ENCODE measurements around the gene PES1. TPM values are rescaled to one million over a fixed set of nuclear protein-coding genes. Genes with fewer than 3 reads are reported as not detected.
"Not testable (repeated sequence)": the region's sequence is repeated elsewhere in the genome, so short reads cannot be mapped to it uniquely, and the experiment has no call there.

PES1 gene
- polyA plus RNA-seq, 4 donors, result 37.1 to 68.3 (median 59.0) TPM

DNA sequence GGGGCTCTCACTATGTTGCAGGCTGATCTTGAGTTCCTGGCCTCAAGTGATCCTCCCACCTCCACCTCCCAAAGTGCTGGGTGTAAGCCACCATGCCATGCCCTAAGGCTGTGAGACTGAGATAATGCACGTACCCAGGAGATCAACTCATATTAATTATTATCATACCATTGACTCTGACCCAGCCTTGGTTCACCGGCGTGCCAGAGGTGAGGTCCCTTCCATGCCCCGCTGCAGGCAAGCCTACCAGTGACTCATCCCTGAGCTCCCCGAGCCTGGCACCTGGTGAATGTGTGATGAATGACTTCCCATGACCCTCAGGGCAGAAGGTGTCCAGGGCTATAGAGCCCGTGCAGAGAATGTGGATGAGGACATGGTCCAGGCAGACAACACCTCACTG is 29.3 kb downstream of the PES1 start:
- Histone ChIP-seq H3K27me3 (ENCODE audit: control insufficient read depth in 3 of 3, insufficient read depth in 3 of 3, low read length in 3 of 3) (no peaks in the 10 kb centered on the region), H3K4me1 (ENCODE audit: control insufficient read depth in 3 of 3, insufficient read depth in 2 of 3, low read depth in 1 of 3, low read length in 2 of 3) (peaks cover 0 to 45% (median 16%) of the 10 kb centered on the region in 3 donors), H3K4me3 (ENCODE audit: low read depth in 1 of 3, low read length in 3 of 3) (no peak overlapping the region), H3K36me3 (ENCODE audit: control insufficient read depth in 3 of 3, insufficient read depth in 2 of 3, low read depth in 1 of 3, low read length in 3 of 3) (peaks cover 0 to 41% (median 0%) of the 10 kb centered on the region in 3 donors), H3K27ac (ENCODE audit: low read depth in 1 of 3, low read length in 2 of 3) (peak overlapping the region in 1 of 3 donors; percentile 22), H3K9me3 (ENCODE audit: control insufficient read depth in 2 of 2, insufficient read depth in 1 of 2, low read depth in 1 of 2, low read length in 1 of 2) (no peaks in the 10 kb centered on the region)
- DNase-seq (peak in 1 of 2 donors; percentile 95), FAIRE-seq (no peak)
- WGBS, 3 donors, result 18 to 59% (median 34%) methylated on average over 6 of the region's 6 CpGs

GRCh38 chr22:30561402-30562189 is 30.1 kb downstream of the PES1 start:
- WGBS, 3 donors, result 67 to 87% (median 79%) methylated on average over 10 of the region's 10 CpGs
- Histone ChIP-seq H3K27ac (ENCODE audit: low read depth in 1 of 3, low read length in 2 of 3) (peak overlapping the region in 1 of 3 donors; percentile 22), H3K36me3 (ENCODE audit: control insufficient read depth in 3 of 3, insufficient read depth in 2 of 3, low read depth in 1 of 3, low read length in 3 of 3) (peaks cover 0 to 49% (median 0%) of the 10 kb centered on the region in 3 donors), H3K27me3 (ENCODE audit: control insufficient read depth in 3 of 3, insufficient read depth in 3 of 3, low read length in 3 of 3) (no peaks in the 10 kb centered on the region), H3K4me1 (ENCODE audit: control insufficient read depth in 3 of 3, insufficient read depth in 2 of 3, low read depth in 1 of 3, low read length in 2 of 3) (peaks cover 0 to 41% (median 16%) of the 10 kb centered on the region in 3 donors), H3K9me3 (ENCODE audit: control insufficient read depth in 2 of 2, insufficient read depth in 1 of 2, low read depth in 1 of 2, low read length in 1 of 2) (no peaks in the 10 kb centered on the region), H3K4me3 (ENCODE audit: low read depth in 1 of 3, low read length in 3 of 3) (no peak overlapping the region)
- DNase-seq (no peak), FAIRE-seq (no peak)

- H3K4me3 ChIP-seq (ENCODE audit: low read depth in 1 of 3, low read length in 3 of 3), result peak overlapping the region in 1 of 3 donors; percentile 10
These were observed 31.0 kb downstream of the PES1 start for GRCh38 chr22:30560643-30561202.

DNA sequence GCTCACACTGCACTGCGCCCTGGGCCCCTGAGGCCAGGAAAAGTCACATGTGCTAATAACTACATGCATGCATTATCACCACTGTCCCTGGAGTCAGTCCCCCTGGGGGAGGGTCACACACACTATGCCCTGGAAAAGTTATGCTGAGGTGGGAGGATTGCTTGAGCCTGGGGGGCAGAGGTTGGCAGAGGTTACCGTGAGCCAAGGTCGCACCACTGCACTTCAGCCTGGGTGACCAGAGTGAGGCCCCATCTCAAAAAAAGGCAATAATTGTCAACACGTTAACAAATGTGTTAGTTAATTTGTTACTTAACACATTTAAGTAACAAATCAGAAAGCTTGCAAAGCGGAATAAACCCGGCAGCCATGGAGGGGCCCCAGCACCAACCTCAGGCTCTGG is 31.8 kb downstream of the PES1 start:
- Histone ChIP-seq H3K9me3 (ENCODE audit: control insufficient read depth in 2 of 2, insufficient read depth in 1 of 2, low read depth in 1 of 2, low read length in 1 of 2) (no peaks in the 10 kb centered on the region), H3K36me3 (ENCODE audit: control insufficient read depth in 3 of 3, insufficient read depth in 2 of 3, low read depth in 1 of 3, low read length in 3 of 3) (peaks cover 0 to 64% (median 4%) of the 10 kb centered on the region in 3 donors), H3K4me1 (ENCODE audit: control insufficient read depth in 3 of 3, insufficient read depth in 2 of 3, low read depth in 1 of 3, low read length in 2 of 3) (peaks cover 0 to 27% (median 10%) of the 10 kb centered on the region in 3 donors), H3K4me3 (ENCODE audit: low read depth in 1 of 3, low read length in 3 of 3) (peak overlapping the region in 1 of 3 donors; percentile 10), H3K27me3 (ENCODE audit: control insufficient read depth in 3 of 3, insufficient read depth in 3 of 3, low read length in 3 of 3) (no peaks in the 10 kb centered on the region), H3K27ac (ENCODE audit: low read depth in 1 of 3, low read length in 2 of 3) (peak overlapping the region in 1 of 3 donors; percentile 82)
- WGBS, 3 donors, result 80 to 86% (median 86%) methylated on average over 6 of the region's 6 CpGs
- DNase-seq (peak in 1 of 2 donors; percentile 75), FAIRE-seq (no peak)

More at GRCh38 chr22:30560643-30561202, 31.0 kb downstream of the PES1 start:
- Histone ChIP-seq H3K4me1 (ENCODE audit: control insufficient read depth in 3 of 3, insufficient read depth in 2 of 3, low read depth in 1 of 3, low read length in 2 of 3) (peaks cover 0 to 34% (median 16%) of the 10 kb centered on the region in 3 donors), H3K36me3 (ENCODE audit: control insufficient read depth in 3 of 3, insufficient read depth in 2 of 3, low read depth in 1 of 3, low read length in 3 of 3) (peaks cover 0 to 58% (median 2%) of the 10 kb centered on the region in 3 donors), H3K27ac (ENCODE audit: low read depth in 1 of 3, low read length in 2 of 3) (peak overlapping the region in 1 of 3 donors; percentile 82)
- WGBS, 3 donors, result 80 to 83% (median 81%) methylated on average over 11 of the region's 11 CpGs
- not testable (repeated sequence) for FAIRE-seq; H3K9me3 ChIP-seq (ENCODE audit: control insufficient read depth in 2 of 2, insufficient read depth in 1 of 2, low read depth in 1 of 2, low read length in 1 of 2); H3K27me3 ChIP-seq (ENCODE audit: control insufficient read depth in 3 of 3, insufficient read depth in 3 of 3, low read length in 3 of 3)
- peak in 1 of 2 donors; percentile 36 for DNase-seq

DNA sequence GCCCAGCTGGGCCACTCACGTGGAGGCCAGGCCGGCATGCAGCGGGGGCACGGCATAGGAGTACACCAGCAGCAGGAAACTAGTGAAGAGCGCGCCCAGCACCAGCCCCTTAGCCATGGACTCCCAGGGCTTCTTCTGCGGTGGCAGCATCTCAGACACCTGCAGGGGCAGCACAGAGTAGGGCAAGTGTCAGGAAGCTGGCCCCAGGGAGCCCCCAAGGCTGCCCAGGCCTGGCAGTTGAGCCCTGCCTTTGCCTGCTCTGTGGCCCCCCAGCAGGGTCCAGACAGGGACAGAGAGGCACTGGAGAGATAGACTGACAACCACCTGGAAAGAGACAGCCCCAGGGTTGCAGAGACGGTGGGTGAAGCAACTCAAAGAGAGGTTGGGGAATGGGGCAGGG is 34.5 kb downstream of the PES1 start:
- no peak for DNase-seq
- Histone ChIP-seq H3K4me3 (ENCODE audit: low read depth in 1 of 3, low read length in 3 of 3) (no peak overlapping the region), H3K4me1 (ENCODE audit: control insufficient read depth in 3 of 3, insufficient read depth in 2 of 3, low read depth in 1 of 3, low read length in 2 of 3) (peaks cover 0 to 27% (median 10%) of the 10 kb centered on the region in 3 donors), H3K9me3 (ENCODE audit: control insufficient read depth in 2 of 2, insufficient read depth in 1 of 2, low read depth in 1 of 2, low read length in 1 of 2) (no peaks in the 10 kb centered on the region), H3K27ac (ENCODE audit: low read depth in 1 of 3, low read length in 2 of 3) (no peak overlapping the region), H3K36me3 (ENCODE audit: control insufficient read depth in 3 of 3, insufficient read depth in 2 of 3, low read depth in 1 of 3, low read length in 3 of 3) (peaks cover 0 to 62% (median 5%) of the 10 kb centered on the region in 3 donors), H3K27me3 (ENCODE audit: control insufficient read depth in 3 of 3, insufficient read depth in 3 of 3, low read length in 3 of 3) (no peaks in the 10 kb centered on the region)
- 85 to 89% (median 88%) methylated on average over 6 to 8 of the region's 8 CpGs for WGBS, 3 donors
- no peak for FAIRE-seq

GRCh38 chr22:30556388-30556787 is 35.3 kb downstream of the PES1 start:
- Histone ChIP-seq H3K27ac (ENCODE audit: low read depth in 1 of 3, low read length in 2 of 3) (no peak overlapping the region), H3K4me3 (ENCODE audit: low read depth in 1 of 3, low read length in 3 of 3) (no peak overlapping the region), H3K9me3 (ENCODE audit: control insufficient read depth in 2 of 2, insufficient read depth in 1 of 2, low read depth in 1 of 2, low read length in 1 of 2) (no peaks in the 10 kb centered on the region), H3K27me3 (ENCODE audit: control insufficient read depth in 3 of 3, insufficient read depth in 3 of 3, low read length in 3 of 3) (no peaks in the 10 kb centered on the region), H3K4me1 (ENCODE audit: control insufficient read depth in 3 of 3, insufficient read depth in 2 of 3, low read depth in 1 of 3, low read length in 2 of 3) (peaks cover 0 to 20% (median 3%) of the 10 kb centered on the region in 3 donors), H3K36me3 (ENCODE audit: control insufficient read depth in 3 of 3, insufficient read depth in 2 of 3, low read depth in 1 of 3, low read length in 3 of 3) (peaks cover 0 to 55% (median 5%) of the 10 kb centered on the region in 3 donors)
- DNase-seq (no peak), FAIRE-seq (no peak)
- WGBS, 3 donors, result 65 to 75% (median 75%) methylated on average over 6 of the region's 6 CpGs

- 94 to 96% (median 96%) methylated on average over 71 to 73 of the region's 73 CpGs for WGBS, 3 donors
- Histone ChIP-seq H3K36me3 (ENCODE audit: control insufficient read depth in 3 of 3, insufficient read depth in 2 of 3, low read depth in 1 of 3, low read length in 3 of 3) (peaks cover 0 to 57% (median 5%) of the 10 kb centered on the region in 3 donors), H3K27me3 (ENCODE audit: control insufficient read depth in 3 of 3, insufficient read depth in 3 of 3, low read length in 3 of 3) (no peaks in the 10 kb centered on the region), H3K4me1 (ENCODE audit: control insufficient read depth in 3 of 3, insufficient read depth in 2 of 3, low read depth in 1 of 3, low read length in 2 of 3) (peaks cover 0 to 12% (median 0%) of the 10 kb centered on the region in 3 donors), H3K27ac (ENCODE audit: low read depth in 1 of 3, low read length in 2 of 3) (no peak overlapping the region), H3K9me3 (ENCODE audit: control insufficient read depth in 2 of 2, insufficient read depth in 1 of 2, low read depth in 1 of 2, low read length in 1 of 2) (no peaks in the 10 kb centered on the region), H3K4me3 (ENCODE audit: low read depth in 1 of 3, low read length in 3 of 3) (no peak overlapping the region)
- FAIRE-seq (no peak), DNase-seq (no peak)
These were observed 36.2 kb downstream of the PES1 start for GRCh38 chr22:30555282-30556210.

- no peaks in the 10 kb centered on the region for H3K4me1 ChIP-seq (ENCODE audit: control insufficient read depth in 3 of 3, insufficient read depth in 2 of 3, low read depth in 1 of 3, low read length in 2 of 3)
- FAIRE-seq (no peak), DNase-seq (no peak)
- H3K4me3 ChIP-seq (ENCODE audit: low read depth in 1 of 3, low read length in 3 of 3), result no peak overlapping the region
- H3K36me3 ChIP-seq (ENCODE audit: control insufficient read depth in 3 of 3, insufficient read depth in 2 of 3, low read depth in 1 of 3, low read length in 3 of 3), result peaks cover 0 to 52% (median 5%) of the 10 kb centered on the region in 3 donors
- H3K27me3 ChIP-seq (ENCODE audit: control insufficient read depth in 3 of 3, insufficient read depth in 3 of 3, low read length in 3 of 3), result no peaks in the 10 kb centered on the region
- H3K9me3 ChIP-seq (ENCODE audit: control insufficient read depth in 2 of 2, insufficient read depth in 1 of 2, low read depth in 1 of 2, low read length in 1 of 2), result no peaks in the 10 kb centered on the region
- no peak overlapping the region for H3K27ac ChIP-seq (ENCODE audit: low read depth in 1 of 3, low read length in 2 of 3)
- 82 to 90% (median 87%) methylated on average over 7 of the region's 7 CpGs for WGBS, 3 donors
These were observed 37.7 kb downstream of the PES1 start for GRCh38 chr22:30553971-30554370.
